BLaER1 (cell line): ENCODE results near the gene GAGE12J.
"Not testable (repeated sequence)": the region's sequence is repeated elsewhere in the genome, so short reads cannot be mapped to it uniquely, and the experiment has no call there.

Experiments used
- H3K27ac ChIP-seq: shearing (Covaris generic); formaldehyde crosslinking; 2 replicates; pipeline ENCODE4 v1.8.1; 2022
- H3K27me3 ChIP-seq: shearing (Covaris generic); formaldehyde crosslinking; 2 replicates; pipeline ENCODE4 v1.8.1; 2022
- H3K36me3 ChIP-seq: shearing (Covaris generic); formaldehyde crosslinking; 2 replicates; pipeline ENCODE4 v1.8.1; 2022
- H3K4me1 ChIP-seq: shearing (Covaris generic); formaldehyde crosslinking; 2 replicates; pipeline ENCODE4 v1.8.1; 2022
- H3K4me2 ChIP-seq: shearing (Covaris generic); formaldehyde crosslinking; 2 replicates; pipeline ENCODE4 v1.8.1; 2022
- H3K4me3 ChIP-seq: shearing (Covaris generic); formaldehyde crosslinking; 2 replicates; pipeline ENCODE4 v1.8.1; 2022
- H3K9ac ChIP-seq: shearing (Covaris generic); formaldehyde crosslinking; 2 replicates; pipeline ENCODE4 v1.8.1; 2022
- H3K9me3 ChIP-seq: shearing (Covaris generic); formaldehyde crosslinking; 2 replicates; pipeline ENCODE4 v1.8.1; 2022
- H4K20me1 ChIP-seq: shearing (Covaris generic); formaldehyde crosslinking; 2 replicates; pipeline ENCODE4 v1.8.1; 2022
- Cebpa-rat ChIP-seq: shearing (Covaris generic); IDR thresholded peaks from 2 replicates; pipeline ENCODE4 v1.8.1; 2022

GAGE12J gene

GRCh38 chrX:49286581-49286980 is 35.3 kb upstream of the GAGE12J start:
- no peak for TF ChIP-seq Cebpa-rat

GRCh38 chrX:49287665-49288064 is 34.2 kb upstream of the GAGE12J start:
- H3K4me2 ChIP-seq: no peak overlapping the region
- peaks cover 86% of the 10 kb centered on the region for H3K27me3 ChIP-seq
- H3K4me3 ChIP-seq: no peak overlapping the region
- H3K9me3 ChIP-seq: no peaks in the 10 kb centered on the region
- H3K4me1 ChIP-seq: no peaks in the 10 kb centered on the region
- peaks cover 2% of the 10 kb centered on the region; the same call in 1 of the 2 replicates for H4K20me1 ChIP-seq
- no peak overlapping the region for H3K27ac ChIP-seq
- peaks cover 11% of the 10 kb centered on the region; the same call in 1 of the 2 replicates for H3K36me3 ChIP-seq
- no peak for TF ChIP-seq Cebpa-rat
- no peak overlapping the region for H3K9ac ChIP-seq

More at GRCh38 chrX:49286581-49286980, 35.3 kb upstream of the GAGE12J start:
- Histone ChIP-seq H3K9me3 (no peaks in the 10 kb centered on the region), H3K27me3 (peaks cover 91% of the 10 kb centered on the region), H3K9ac (no peak overlapping the region), H3K4me3 (no peak overlapping the region), H3K4me1 (no peaks in the 10 kb centered on the region), H3K27ac (no peak overlapping the region), H3K4me2 (no peak overlapping the region), H4K20me1 (peaks cover 5% of the 10 kb centered on the region; the same call in 1 of the 2 replicates), H3K36me3 (peaks cover 11% of the 10 kb centered on the region; the same call in 1 of the 2 replicates)

GRCh38 chrX:49290215-49290614 is 31.6 kb upstream of the GAGE12J start:
- Histone ChIP-seq H3K9ac (no peak overlapping the region), H3K4me3 (no peak overlapping the region)

GRCh38 chrX:49291615-49292337 is 30.1 kb upstream of the GAGE12J start:
- Histone ChIP-seq H3K4me2 (no peak overlapping the region), H3K4me1 (no peaks in the 10 kb centered on the region), H3K4me3 (no peak overlapping the region), H3K27ac (no peak overlapping the region), H3K27me3 (peaks cover 85% of the 10 kb centered on the region), H3K36me3 (no peaks in the 10 kb centered on the region), H3K9ac (no peak overlapping the region), H4K20me1 (no peaks in the 10 kb centered on the region; the same call in 1 of the 2 replicates), H3K9me3 (no peaks in the 10 kb centered on the region)
- no peak for TF ChIP-seq Cebpa-rat

More at GRCh38 chrX:49290215-49290614, 31.6 kb upstream of the GAGE12J start:
- Histone ChIP-seq H3K4me2 (no peak overlapping the region), H3K4me1 (no peaks in the 10 kb centered on the region), H3K36me3 (peaks cover 11% of the 10 kb centered on the region; the same call in 1 of the 2 replicates), H3K27me3 (peaks cover 86% of the 10 kb centered on the region), H4K20me1 (no peaks in the 10 kb centered on the region; the same call in 1 of the 2 replicates), H3K27ac (no peak overlapping the region), H3K9me3 (no peaks in the 10 kb centered on the region)
- TF ChIP-seq Cebpa-rat: no peak

- no peak overlapping the region for H3K4me3 ChIP-seq
- H3K9me3 ChIP-seq: no peaks in the 10 kb centered on the region
- no peak for TF ChIP-seq Cebpa-rat
- no peaks in the 10 kb centered on the region for H4K20me1 ChIP-seq
- no peak overlapping the region for H3K4me2 ChIP-seq
- no peak overlapping the region for H3K27ac ChIP-seq
- no peaks in the 10 kb centered on the region for H3K36me3 ChIP-seq
- H3K4me1 ChIP-seq: no peaks in the 10 kb centered on the region
- no peak overlapping the region for H3K9ac ChIP-seq
- H3K27me3 ChIP-seq: peaks cover 79% of the 10 kb centered on the region
Measured at GRCh38 chrX:49292400-49293362, 29.2 kb upstream of the GAGE12J start.

GRCh38 chrX:49299293-49299692 is 22.5 kb upstream of the GAGE12J start:
- H3K9me3 ChIP-seq, H3K36me3 ChIP-seq, H3K4me2 ChIP-seq, H4K20me1 ChIP-seq, H3K4me3 ChIP-seq, H3K9ac ChIP-seq, H3K4me1 ChIP-seq, H3K27ac ChIP-seq: not testable (repeated sequence)
- peaks cover 88% of the 10 kb centered on the region for H3K27me3 ChIP-seq

- no peak overlapping the region for H3K27ac ChIP-seq
- H3K27me3 ChIP-seq: peaks cover 77% of the 10 kb centered on the region
- no peaks in the 10 kb centered on the region for H3K36me3 ChIP-seq
- H3K4me2 ChIP-seq: no peak overlapping the region
- H3K4me1 ChIP-seq: no peaks in the 10 kb centered on the region
- no peak for TF ChIP-seq Cebpa-rat
- no peak overlapping the region for H3K9ac ChIP-seq
- no peaks in the 10 kb centered on the region for H4K20me1 ChIP-seq
- no peak overlapping the region for H3K4me3 ChIP-seq
- H3K9me3 ChIP-seq: no peaks in the 10 kb centered on the region
Measured at GRCh38 chrX:49300703-49301102, 21.1 kb upstream of the GAGE12J start.

GRCh38 chrX:49303346-49303745 is 18.5 kb upstream of the GAGE12J start, which contains the start of gene GAGE10:
Gene GAGE10 (plus strand): TSS chrX:49303646. CDS start chrX:49304860, 1,214 bp downstream.
- H3K9ac ChIP-seq: no peak within 1 kb of the TSS
- TF ChIP-seq Cebpa-rat: no peak
- H3K36me3 ChIP-seq: no peaks in the 10 kb centered on the region
- H3K4me3 ChIP-seq: no peak within 1 kb of the TSS
- peaks cover 2% of the 10 kb centered on the region; the same call in 1 of the 2 replicates for H3K4me1 ChIP-seq
- H4K20me1 ChIP-seq: no peaks in the 10 kb centered on the region
- no peak within 1 kb of the TSS for H3K4me2 ChIP-seq
- no peaks in the 10 kb centered on the region for H3K9me3 ChIP-seq
- H3K27me3 ChIP-seq: peaks cover 74% of the 10 kb centered on the region
- no peak within 1 kb of the TSS for H3K27ac ChIP-seq

- H3K9me3 ChIP-seq, H3K9ac ChIP-seq, H3K27ac ChIP-seq, H3K4me3 ChIP-seq, H3K4me2 ChIP-seq, H4K20me1 ChIP-seq, H3K36me3 ChIP-seq: not testable (repeated sequence)
- H3K4me1 ChIP-seq: peaks cover 23% of the 10 kb centered on the region
- peaks cover 30% of the 10 kb centered on the region for H3K27me3 ChIP-seq
Measured at GRCh38 chrX:49307775-49308174, 14.1 kb upstream of the GAGE12J start.
